HG02981 (cell line): ENCODE data around the gene SESN3.

Experiments used
- ATAC-seq: cut with Tn5 transposase; IDR thresholded peaks from one replicate; pipeline ENCODE4 v1.9.1; 2021; ENCODE audit warnings: mild to moderate bottlenecking, moderate library complexity; ENCODE audit not compliant: unreplicated experiment

SESN3 gene

DNA sequence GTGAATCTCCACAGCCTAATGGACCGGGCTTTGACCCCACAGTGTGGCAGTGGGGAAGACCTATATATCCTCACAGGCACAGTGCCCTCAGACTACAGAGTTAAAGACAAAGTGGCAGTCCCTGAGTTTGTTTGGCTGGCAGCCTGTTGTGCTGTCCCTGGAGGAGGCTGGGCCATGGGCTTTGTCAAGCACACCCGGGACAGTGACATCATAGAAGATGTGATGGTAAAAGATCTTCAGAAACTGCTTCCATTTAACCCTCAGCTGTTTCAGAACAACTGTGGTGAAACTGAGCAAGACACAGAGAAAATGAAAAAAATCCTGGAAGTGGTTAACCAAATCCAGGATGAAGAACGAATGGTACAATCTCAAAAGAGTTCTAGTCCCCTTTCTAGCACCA is 102.4 kb downstream of the SESN3 start:
- ATAC-seq: no peak

DNA sequence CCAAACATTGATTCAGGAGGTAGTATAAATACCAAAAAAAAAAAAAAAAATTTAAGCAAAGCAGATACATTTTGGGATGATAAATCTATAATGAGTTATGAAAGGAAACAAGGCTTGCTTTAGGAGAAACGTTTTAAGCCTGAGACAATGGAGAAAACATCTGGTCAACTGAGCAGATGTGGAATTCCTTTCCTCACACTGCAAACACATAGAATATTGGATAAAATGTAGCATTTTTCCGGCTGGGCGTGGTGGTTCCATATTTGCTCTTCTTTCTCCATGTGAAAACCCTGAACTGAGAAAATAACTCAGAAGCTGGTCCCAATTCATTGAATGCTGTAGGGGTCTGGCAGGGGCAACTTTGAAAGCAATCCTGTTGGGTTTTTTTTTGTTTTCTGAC is 107.4 kb downstream of the SESN3 start:
- no peak for ATAC-seq

DNA sequence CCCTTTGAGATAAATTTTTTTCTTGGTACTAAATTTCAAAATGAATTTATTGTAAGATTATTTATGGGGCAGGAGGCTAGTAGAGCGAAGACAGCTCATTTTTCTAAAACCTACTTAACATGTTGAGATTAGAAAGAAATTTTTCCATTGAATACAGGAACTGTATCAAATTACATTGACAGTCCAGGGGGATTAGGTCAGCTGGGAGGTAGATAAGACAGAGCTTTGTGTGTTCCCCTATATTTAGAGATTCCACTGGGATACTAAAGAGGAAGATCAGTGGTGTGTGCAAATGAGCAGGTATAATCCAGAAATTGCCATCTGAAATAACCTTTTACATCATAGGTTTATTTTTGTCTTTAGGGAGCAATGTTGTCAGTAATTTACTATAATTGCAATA is 109.3 kb downstream of the SESN3 start:
- ATAC-seq: no peak

DNA sequence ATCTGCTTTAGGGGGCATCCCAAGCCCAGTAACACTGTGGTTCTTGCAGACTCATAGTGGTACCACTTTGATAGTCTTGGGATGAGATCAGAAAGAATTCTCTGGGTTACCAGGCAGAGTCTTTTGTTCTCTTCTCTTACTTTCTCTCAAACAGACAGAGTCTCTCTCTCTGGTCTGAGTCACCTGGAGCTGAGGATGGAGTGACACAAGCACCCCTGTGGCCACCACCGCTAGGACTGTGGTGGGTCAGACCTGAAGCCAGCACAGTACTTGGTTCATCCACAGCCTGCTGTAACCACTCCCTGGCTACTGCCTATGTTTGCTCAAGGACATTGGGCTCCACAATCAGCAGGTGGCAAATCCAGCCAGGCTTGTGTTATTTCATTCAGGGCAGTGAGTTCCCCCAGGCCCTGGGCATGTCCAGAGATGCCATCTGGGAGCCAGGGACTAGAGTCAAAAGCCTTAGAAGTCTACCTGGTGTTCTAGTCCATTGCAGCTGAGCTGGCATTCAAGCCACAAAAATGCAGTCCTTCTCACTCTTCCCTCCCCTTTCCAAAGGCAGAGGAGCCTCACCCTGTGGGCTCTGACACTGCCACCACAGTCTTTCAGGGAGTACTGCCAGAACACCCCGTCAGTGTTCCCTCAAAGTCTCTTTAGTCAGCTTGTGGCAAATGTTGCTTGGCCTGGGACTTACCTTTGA is 111.5 kb downstream of the SESN3 start:
- ATAC-seq: peak; percentile 59

DNA sequence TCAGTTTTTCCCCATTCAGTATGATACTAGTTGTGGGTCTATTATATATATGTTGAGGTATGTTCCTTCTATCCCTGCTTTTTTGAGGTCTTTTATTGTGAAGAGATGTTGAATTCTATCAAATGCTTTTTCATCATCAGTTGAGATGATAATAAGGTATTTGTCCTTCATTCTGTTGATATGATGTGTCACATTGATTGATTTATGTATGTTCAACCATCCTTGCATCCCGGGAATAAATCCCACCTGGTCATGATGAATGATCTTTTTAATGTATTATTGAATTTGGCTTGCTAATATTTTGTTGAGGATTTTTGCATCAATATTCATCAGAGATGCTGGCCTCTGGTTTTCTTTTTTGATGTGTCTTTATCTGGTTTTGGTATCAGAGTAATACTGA is 115.4 kb downstream of the SESN3 start:
- ATAC-seq: no peak
